Uterus (tissue), 4 donors: ENCODE data around the gene FNIP1. TPM values are rescaled to one million over a fixed set of nuclear protein-coding genes. Genes with fewer than 3 reads are reported as not detected.

Source experiments
- DNase-seq, 2 donors: peaks; one replicate each; pipeline ENCODE4 v3.0.0-alpha.2; 2019 to 2020
- H3K27ac ChIP-seq, 2 donors: fragments of 200-600 bp; sonication (generic); 1 replicate in 1 of 2; 2 replicates in 1 of 2; pipeline ENCODE4 v1.5.1; 2016 to 2018
- H3K27me3 ChIP-seq, 2 donors: fragments of 200-600 bp; sonication (generic); one replicate each; pipeline ENCODE4 v1.5.1; 2018 to 2019; ENCODE audit warnings: control low read depth in 1 of 2
- H3K36me3 ChIP-seq, 2 donors: fragments of 200-600 bp; sonication (generic); one replicate each; pipeline ENCODE4 v1.5.1; 2019; ENCODE audit warnings: control low read depth in 1 of 2
- H3K4me1 ChIP-seq, 2 donors: fragments of 200-600 bp; sonication (generic); one replicate each; pipeline ENCODE4 v1.5.1; 2018 to 2019; ENCODE audit warnings: control low read depth in 1 of 2
- H3K4me3 ChIP-seq, 2 donors: fragments of 200-600 bp; sonication (generic); 1 replicate in 1 of 2; 2 replicates in 1 of 2; pipeline ENCODE4 v1.5.1; 2018 to 2019; ENCODE audit warnings: mild to moderate bottlenecking in 1 of 2
- H3K9me3 ChIP-seq, 2 donors: fragments of 200-600 bp; sonication (generic); one replicate each; pipeline ENCODE4 v1.5.1; 2019; ENCODE audit warnings: control low read depth in 1 of 2
- CTCF ChIP-seq, 4 experiments: fragments of 200-600 bp in 2 of 4; fragments of 450-650 bp in 2 of 4; sonication (generic) in 2 of 4; IDR thresholded peaks; one replicate each; pipeline ENCODE4 v1.5.1; 2016 to 2019; ENCODE audit warnings: antibody characterized with exemption in 4 of 4, mild to moderate bottlenecking in 2 of 4, moderate library complexity in 1 of 4
- POLR2A ChIP-seq, 2 donors: fragments of 450-650 bp; IDR thresholded peaks; one replicate each; pipeline ENCODE4 v1.6.1; 2016; ENCODE audit warnings: antibody characterized with exemption in 2 of 2, mild to moderate bottlenecking in 1 of 2, moderate library complexity in 1 of 2
- intact Hi-C: fragments of 100-400 bp; cut with DNase I; formaldehyde crosslinking; loops from one replicate; pipeline ENCODE4 v1.15.1; 2023; ENCODE audit warnings: low total_unique reads
- total RNA-seq, 4 donors: library from RNA; depleted of rRNA in 3 of 4; stranded (reverse); fragments of >200 nt in 3 of 4; gene quantifications; one replicate each; pipeline versions ENCODE4 v1.1.0 to v1.2.4, GENCODE V29; 2014 to 2023
- donor health status: DM: yes; HTN: yes; CAD: no.

FNIP1 gene
- total RNA-seq, 4 donors from 2014 or later: 32.4 to 89.6 (median 61.0) TPM

- Histone ChIP-seq H3K9me3 (no peaks in the 10 kb centered on the region), H3K4me1 (no peaks in the 10 kb centered on the region), H3K4me3 (no peak overlapping the region), H3K36me3 (no peaks in the 10 kb centered on the region), H3K27ac (no peak overlapping the region), H3K27me3 (no peaks in the 10 kb centered on the region)
- no peak for DNase-seq
- intact Hi-C loops: no loop called here
- no peak for TF ChIP-seq POLR2A (IDR thresholded peaks at IDR 0.05)
- TF ChIP-seq CTCF (IDR thresholded peaks at IDR 0.05): no peak
These were observed 22.0 kb downstream of the FNIP1 start for GRCh38 chr5:131774652-131775367.

- Histone ChIP-seq H3K27me3 (no peaks in the 10 kb centered on the region), H3K4me1 (no peaks in the 10 kb centered on the region), H3K27ac (no peak overlapping the region), H3K36me3 (no peaks in the 10 kb centered on the region), H3K9me3 (no peaks in the 10 kb centered on the region), H3K4me3 (no peak overlapping the region)
- intact Hi-C loops: no loop called here
- TF ChIP-seq CTCF (IDR thresholded peaks at IDR 0.05): no peak
- no peak for TF ChIP-seq POLR2A (IDR thresholded peaks at IDR 0.05)
- DNase-seq: no peak
These were observed 23.0 kb downstream of the FNIP1 start for GRCh38 chr5:131773805-131774204.

GRCh38 chr5:131771692-131772091, 25.1 kb downstream of the FNIP1 start:
- H3K9me3 ChIP-seq: no peaks in the 10 kb centered on the region
- no peak for DNase-seq
- no peaks in the 10 kb centered on the region for H3K4me1 ChIP-seq
- intact Hi-C loops: no loop called here
- no peak overlapping the region for H3K27ac ChIP-seq
- H3K36me3 ChIP-seq: no peaks in the 10 kb centered on the region
- H3K4me3 ChIP-seq: no peak overlapping the region
- TF ChIP-seq POLR2A (IDR thresholded peaks at IDR 0.05) (no peak), CTCF (IDR thresholded peaks at IDR 0.05) (no peak)
- H3K27me3 ChIP-seq: no peaks in the 10 kb centered on the region

GRCh38 chr5:131769961-131770360, 26.9 kb downstream of the FNIP1 start:
- intact Hi-C loops: no loop called here
- H3K27me3 ChIP-seq: no peaks in the 10 kb centered on the region
- H3K4me3 ChIP-seq: no peak overlapping the region
- DNase-seq: no peak
- H3K27ac ChIP-seq: no peak overlapping the region
- TF ChIP-seq CTCF (IDR thresholded peaks at IDR 0.05) (no peak), POLR2A (IDR thresholded peaks at IDR 0.05) (no peak)
- no peaks in the 10 kb centered on the region for H3K36me3 ChIP-seq
- no peaks in the 10 kb centered on the region for H3K9me3 ChIP-seq
- no peaks in the 10 kb centered on the region for H3K4me1 ChIP-seq

- no peaks in the 10 kb centered on the region for H3K27me3 ChIP-seq
- no peak for DNase-seq
- no peaks in the 10 kb centered on the region for H3K4me1 ChIP-seq
- no peak overlapping the region for H3K4me3 ChIP-seq
- TF ChIP-seq CTCF (IDR thresholded peaks at IDR 0.05): no peak
- TF ChIP-seq POLR2A (IDR thresholded peaks at IDR 0.05): no peak
- no peak overlapping the region for H3K27ac ChIP-seq
- no peaks in the 10 kb centered on the region for H3K36me3 ChIP-seq
- intact Hi-C loops: no loop called here
- H3K9me3 ChIP-seq: no peaks in the 10 kb centered on the region
These were observed 27.5 kb downstream of the FNIP1 start for GRCh38 chr5:131769336-131769735.
